ENCODE data around the gene RGS12.

DNA sequence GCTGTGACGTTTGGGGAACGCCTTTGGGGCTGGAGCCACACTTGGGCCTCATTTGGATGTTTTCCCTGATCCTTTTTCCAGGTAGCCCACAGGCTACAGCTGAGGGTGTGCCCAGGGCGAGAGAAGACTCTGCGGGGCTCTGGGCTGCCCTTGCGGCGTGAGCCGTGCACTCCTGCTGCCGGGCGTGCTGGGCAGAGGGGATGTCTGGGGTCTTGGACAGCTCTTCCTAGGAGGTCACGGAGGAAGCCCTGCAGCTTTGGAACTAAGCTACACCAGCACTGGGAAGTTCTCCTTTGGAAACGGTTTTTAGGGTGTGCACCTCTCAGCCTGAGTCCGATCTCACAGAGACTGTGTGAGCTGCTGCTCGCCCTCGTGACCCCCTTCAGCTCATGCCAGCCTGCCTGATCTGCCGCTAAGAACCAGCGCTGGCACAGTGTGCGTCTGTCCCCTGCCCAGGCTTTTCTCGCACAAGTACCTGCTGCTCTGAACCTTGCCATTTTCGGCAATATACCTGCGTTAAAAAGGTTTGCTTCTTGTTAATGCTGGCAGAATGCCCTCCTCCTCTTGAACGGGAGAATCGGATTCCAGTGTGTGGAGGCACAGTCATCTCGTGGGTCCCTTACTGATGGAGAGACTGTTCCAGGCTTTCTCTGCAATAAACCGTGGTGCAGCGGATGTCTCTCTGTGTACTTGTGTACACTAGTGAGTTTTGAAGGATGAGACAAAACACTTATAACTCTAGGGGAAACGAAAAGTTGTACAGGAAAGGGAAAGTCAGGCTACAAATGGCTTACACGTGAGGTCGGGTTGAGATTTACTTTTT is 29.6 kb upstream of the RGS12 start:
- TF ChIP-seq POLR2A (IDR thresholded peaks at IDR 0.05; ENCODE audit: control extremely low read depth in 1 of 2, low read depth in 2 of 2, low read length in 2 of 2) (no peak), EGR1 (IDR thresholded peaks at IDR 0.05; ENCODE audit: borderline replicate concordance, low read depth, low read length) (no peak)
- TF ChIP-seq, protein P1, sequence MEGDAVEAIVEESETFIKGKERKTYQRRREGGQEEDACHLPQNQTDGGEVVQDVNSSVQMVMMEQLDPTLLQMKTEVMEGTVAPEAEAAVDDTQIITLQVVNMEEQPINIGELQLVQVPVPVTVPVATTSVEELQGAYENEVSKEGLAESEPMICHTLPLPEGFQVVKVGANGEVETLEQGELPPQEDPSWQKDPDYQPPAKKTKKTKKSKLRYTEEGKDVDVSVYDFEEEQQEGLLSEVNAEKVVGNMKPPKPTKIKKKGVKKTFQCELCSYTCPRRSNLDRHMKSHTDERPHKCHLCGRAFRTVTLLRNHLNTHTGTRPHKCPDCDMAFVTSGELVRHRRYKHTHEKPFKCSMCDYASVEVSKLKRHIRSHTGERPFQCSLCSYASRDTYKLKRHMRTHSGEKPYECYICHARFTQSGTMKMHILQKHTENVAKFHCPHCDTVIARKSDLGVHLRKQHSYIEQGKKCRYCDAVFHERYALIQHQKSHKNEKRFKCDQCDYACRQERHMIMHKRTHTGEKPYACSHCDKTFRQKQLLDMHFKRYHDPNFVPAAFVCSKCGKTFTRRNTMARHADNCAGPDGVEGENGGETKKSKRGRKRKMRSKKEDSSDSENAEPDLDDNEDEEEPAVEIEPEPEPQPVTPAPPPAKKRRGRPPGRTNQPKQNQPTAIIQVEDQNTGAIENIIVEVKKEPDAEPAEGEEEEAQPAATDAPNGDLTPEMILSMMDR (IDR thresholded peaks at IDR 0.05; ENCODE audit: control extremely low read depth in 1 of 3, insufficient read depth in 1 of 3, low read depth in 1 of 3, low read length in 3 of 3) = no peak

All from H1 (cell line).